ENCODE data around the gene ANKS1A.
"Not testable (repeated sequence)": the region's sequence is repeated elsewhere in the genome, so short reads cannot be mapped to it uniquely, and the experiment has no call there.

ANKS1A gene

GRCh38 chr6:34888874-34889555 lies at the start of gene ANKS1A:
ANKS1A (plus strand) TSS chr6:34889255; CDS start chr6:34889403, 148 bp downstream.
- in situ Hi-C loops (cut with MboI; ENCODE audit: low sequenced_read_pairs) = no loop called here

- in situ Hi-C loops (cut with MboI; ENCODE audit: low sequenced_read_pairs) = no loop called here
These were observed 49.2 kb upstream of the ANKS1A start for GRCh38 chr6:34839666-34840352.

- in situ Hi-C loops (cut with MboI; ENCODE audit: low sequenced_read_pairs) = not testable (repeated sequence)
These were observed 40.0 kb upstream of the ANKS1A start for GRCh38 chr6:34849066-34849465.

GRCh38 chr6:34851361-34851760 lies 37.7 kb upstream of the ANKS1A start:
- in situ Hi-C loops (cut with MboI; ENCODE audit: low sequenced_read_pairs) = no loop called here

- in situ Hi-C loops (cut with MboI; ENCODE audit: low sequenced_read_pairs) = no loop called here
These were observed 36.5 kb upstream of the ANKS1A start for GRCh38 chr6:34852406-34853085.

- in situ Hi-C loops (cut with MboI; ENCODE audit: low sequenced_read_pairs) = no loop called here
These were observed 33.6 kb upstream of the ANKS1A start for GRCh38 chr6:34855463-34855862.

- in situ Hi-C loops (cut with MboI; ENCODE audit: low sequenced_read_pairs) = no loop called here
These were observed 30.4 kb upstream of the ANKS1A start for GRCh38 chr6:34858681-34859080.

GRCh38 chr6:34859951-34860350 lies 29.1 kb upstream of the ANKS1A start:
- in situ Hi-C loops (cut with MboI; ENCODE audit: low sequenced_read_pairs) = no loop called here

GRCh38 chr6:34860776-34861175 lies 28.3 kb upstream of the ANKS1A start:
- in situ Hi-C loops (cut with MboI; ENCODE audit: low sequenced_read_pairs) = no loop called here

- in situ Hi-C loops (cut with MboI; ENCODE audit: low sequenced_read_pairs) = no loop called here
These were observed 25.0 kb upstream of the ANKS1A start for GRCh38 chr6:34864007-34864406.

- in situ Hi-C loops (cut with MboI; ENCODE audit: low sequenced_read_pairs) = no loop called here
These were observed 23.9 kb upstream of the ANKS1A start for GRCh38 chr6:34865107-34865506.

GRCh38 chr6:34866509-34866908 lies 22.5 kb upstream of the ANKS1A start:
- in situ Hi-C loops (cut with MboI; ENCODE audit: low sequenced_read_pairs) = no loop called here

GRCh38 chr6:34867484-34867883 lies 21.6 kb upstream of the ANKS1A start:
- in situ Hi-C loops (cut with MboI; ENCODE audit: low sequenced_read_pairs) = no loop called here

- in situ Hi-C loops (cut with MboI; ENCODE audit: low sequenced_read_pairs) = no loop called here
These were observed 17.2 kb upstream of the ANKS1A start for GRCh38 chr6:34871853-34872252.

- in situ Hi-C loops (cut with MboI; ENCODE audit: low sequenced_read_pairs) = no loop called here
These were observed 16.7 kb upstream of the ANKS1A start for GRCh38 chr6:34872332-34872731.

GRCh38 chr6:34875292-34876213 lies 13.5 kb upstream of the ANKS1A start:
- in situ Hi-C loops (cut with MboI; ENCODE audit: low sequenced_read_pairs) = no loop called here

- in situ Hi-C loops (cut with MboI; ENCODE audit: low sequenced_read_pairs) = no loop called here
These were observed 12.6 kb upstream of the ANKS1A start for GRCh38 chr6:34876472-34876871.

- in situ Hi-C loops (cut with MboI; ENCODE audit: low sequenced_read_pairs) = no loop called here
These were observed 11.8 kb upstream of the ANKS1A start for GRCh38 chr6:34877259-34877658.

- in situ Hi-C loops (cut with MboI; ENCODE audit: low sequenced_read_pairs) = no loop called here
These were observed 11.1 kb upstream of the ANKS1A start for GRCh38 chr6:34877869-34878485.

- in situ Hi-C loops (cut with MboI; ENCODE audit: low sequenced_read_pairs) = not testable (repeated sequence)
These were observed 5.0 kb upstream of the ANKS1A start for GRCh38 chr6:34884073-34884472.

Measured in hTERT RPE-1 (cell line).